Measurements from ENCODE around the gene AGPAT4.

DNA sequence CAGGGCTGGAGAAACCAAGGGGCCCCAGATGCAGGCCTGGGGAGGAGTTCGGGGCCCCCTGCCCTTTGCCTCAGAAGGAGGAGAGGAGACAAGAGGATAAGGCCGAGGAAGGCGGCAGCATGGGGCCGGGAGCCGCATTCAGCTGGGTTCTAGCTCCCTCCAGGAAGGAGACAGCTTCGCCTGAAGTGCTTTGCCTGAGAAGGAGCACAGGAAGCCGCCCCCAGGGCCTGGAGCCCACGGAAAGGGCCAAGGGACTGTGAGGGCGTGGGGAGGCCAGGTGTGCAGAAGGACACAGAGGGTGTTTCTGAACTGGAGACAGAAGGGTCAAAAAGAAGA lies 121.4 kb downstream of the AGPAT4 start:
- TF ChIP-seq, protein P1, sequence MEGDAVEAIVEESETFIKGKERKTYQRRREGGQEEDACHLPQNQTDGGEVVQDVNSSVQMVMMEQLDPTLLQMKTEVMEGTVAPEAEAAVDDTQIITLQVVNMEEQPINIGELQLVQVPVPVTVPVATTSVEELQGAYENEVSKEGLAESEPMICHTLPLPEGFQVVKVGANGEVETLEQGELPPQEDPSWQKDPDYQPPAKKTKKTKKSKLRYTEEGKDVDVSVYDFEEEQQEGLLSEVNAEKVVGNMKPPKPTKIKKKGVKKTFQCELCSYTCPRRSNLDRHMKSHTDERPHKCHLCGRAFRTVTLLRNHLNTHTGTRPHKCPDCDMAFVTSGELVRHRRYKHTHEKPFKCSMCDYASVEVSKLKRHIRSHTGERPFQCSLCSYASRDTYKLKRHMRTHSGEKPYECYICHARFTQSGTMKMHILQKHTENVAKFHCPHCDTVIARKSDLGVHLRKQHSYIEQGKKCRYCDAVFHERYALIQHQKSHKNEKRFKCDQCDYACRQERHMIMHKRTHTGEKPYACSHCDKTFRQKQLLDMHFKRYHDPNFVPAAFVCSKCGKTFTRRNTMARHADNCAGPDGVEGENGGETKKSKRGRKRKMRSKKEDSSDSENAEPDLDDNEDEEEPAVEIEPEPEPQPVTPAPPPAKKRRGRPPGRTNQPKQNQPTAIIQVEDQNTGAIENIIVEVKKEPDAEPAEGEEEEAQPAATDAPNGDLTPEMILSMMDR (conservative IDR thresholded peaks at IDR 0.05; ENCODE audit: low read depth, low read length) = no peak
- TF ChIP-seq SMC3 (IDR thresholded peaks at IDR 0.05; ENCODE audit: low read depth, low read length) (no peak), POLR2A (IDR thresholded peaks at IDR 0.05; ENCODE audit: low read depth, low read length) (no peak), MAFK (IDR thresholded peaks at IDR 0.05; ENCODE audit: low read depth, low read length) (no peak), MXI1 (IDR thresholded peaks at IDR 0.05; ENCODE audit: borderline replicate concordance, low read depth, low read length) (no peak)
- TF ChIP-seq, protein P2, sequence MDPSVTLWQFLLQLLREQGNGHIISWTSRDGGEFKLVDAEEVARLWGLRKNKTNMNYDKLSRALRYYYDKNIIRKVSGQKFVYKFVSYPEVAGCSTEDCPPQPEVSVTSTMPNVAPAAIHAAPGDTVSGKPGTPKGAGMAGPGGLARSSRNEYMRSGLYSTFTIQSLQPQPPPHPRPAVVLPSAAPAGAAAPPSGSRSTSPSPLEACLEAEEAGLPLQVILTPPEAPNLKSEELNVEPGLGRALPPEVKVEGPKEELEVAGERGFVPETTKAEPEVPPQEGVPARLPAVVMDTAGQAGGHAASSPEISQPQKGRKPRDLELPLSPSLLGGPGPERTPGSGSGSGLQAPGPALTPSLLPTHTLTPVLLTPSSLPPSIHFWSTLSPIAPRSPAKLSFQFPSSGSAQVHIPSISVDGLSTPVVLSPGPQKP (IDR thresholded peaks at IDR 0.05; ENCODE audit: borderline replicate concordance, low read depth, low read length) = no peak
- TF ChIP-seq, protein P3, sequence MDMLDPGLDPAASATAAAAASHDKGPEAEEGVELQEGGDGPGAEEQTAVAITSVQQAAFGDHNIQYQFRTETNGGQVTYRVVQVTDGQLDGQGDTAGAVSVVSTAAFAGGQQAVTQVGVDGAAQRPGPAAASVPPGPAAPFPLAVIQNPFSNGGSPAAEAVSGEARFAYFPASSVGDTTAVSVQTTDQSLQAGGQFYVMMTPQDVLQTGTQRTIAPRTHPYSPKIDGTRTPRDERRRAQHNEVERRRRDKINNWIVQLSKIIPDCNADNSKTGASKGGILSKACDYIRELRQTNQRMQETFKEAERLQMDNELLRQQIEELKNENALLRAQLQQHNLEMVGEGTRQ (IDR thresholded peaks at IDR 0.05; ENCODE audit: low read depth, low read length) = no peak
